ENCODE results near the gene TBCCD1.
"Not testable (repeated sequence)": the region's sequence is repeated elsewhere in the genome, so short reads cannot be mapped to it uniquely, and the experiment has no call there.

TBCCD1 gene

GRCh38 chr3:186544281-186544680 lies 22.9 kb downstream of the TBCCD1 start, which contains the start of gene CRYGS:
Gene CRYGS (minus strand): TSS chr3:186544380. CDS start chr3:186544326, 54 bp downstream.
- no peak for DNase-seq

DNA sequence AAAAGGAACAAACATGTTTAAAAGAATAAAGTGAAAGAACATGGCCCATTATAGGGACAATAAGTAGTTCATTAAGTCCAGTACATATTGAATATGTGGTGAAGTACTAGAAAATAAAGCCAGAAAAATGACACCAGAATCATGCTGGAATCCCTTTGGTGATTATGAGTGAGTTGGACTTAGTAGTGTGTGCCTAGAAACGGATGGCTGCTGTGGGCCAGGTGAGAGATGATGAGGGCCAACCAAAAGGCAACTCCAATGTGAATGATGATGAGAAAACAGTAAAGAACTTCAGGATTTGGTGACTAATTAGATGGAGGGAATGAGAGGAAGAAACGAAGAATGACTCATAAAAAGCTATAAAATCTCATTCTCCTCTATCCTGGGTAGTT lies 26.3 kb downstream of the TBCCD1 start:
- DNase-seq = no peak

- DNase-seq = peak; percentile 57
Measured at GRCh38 chr3:186540221-186540834, 26.8 kb downstream of the TBCCD1 start.

GRCh38 chr3:186538779-186539178 lies 28.4 kb downstream of the TBCCD1 start:
- no peak for DNase-seq

DNA sequence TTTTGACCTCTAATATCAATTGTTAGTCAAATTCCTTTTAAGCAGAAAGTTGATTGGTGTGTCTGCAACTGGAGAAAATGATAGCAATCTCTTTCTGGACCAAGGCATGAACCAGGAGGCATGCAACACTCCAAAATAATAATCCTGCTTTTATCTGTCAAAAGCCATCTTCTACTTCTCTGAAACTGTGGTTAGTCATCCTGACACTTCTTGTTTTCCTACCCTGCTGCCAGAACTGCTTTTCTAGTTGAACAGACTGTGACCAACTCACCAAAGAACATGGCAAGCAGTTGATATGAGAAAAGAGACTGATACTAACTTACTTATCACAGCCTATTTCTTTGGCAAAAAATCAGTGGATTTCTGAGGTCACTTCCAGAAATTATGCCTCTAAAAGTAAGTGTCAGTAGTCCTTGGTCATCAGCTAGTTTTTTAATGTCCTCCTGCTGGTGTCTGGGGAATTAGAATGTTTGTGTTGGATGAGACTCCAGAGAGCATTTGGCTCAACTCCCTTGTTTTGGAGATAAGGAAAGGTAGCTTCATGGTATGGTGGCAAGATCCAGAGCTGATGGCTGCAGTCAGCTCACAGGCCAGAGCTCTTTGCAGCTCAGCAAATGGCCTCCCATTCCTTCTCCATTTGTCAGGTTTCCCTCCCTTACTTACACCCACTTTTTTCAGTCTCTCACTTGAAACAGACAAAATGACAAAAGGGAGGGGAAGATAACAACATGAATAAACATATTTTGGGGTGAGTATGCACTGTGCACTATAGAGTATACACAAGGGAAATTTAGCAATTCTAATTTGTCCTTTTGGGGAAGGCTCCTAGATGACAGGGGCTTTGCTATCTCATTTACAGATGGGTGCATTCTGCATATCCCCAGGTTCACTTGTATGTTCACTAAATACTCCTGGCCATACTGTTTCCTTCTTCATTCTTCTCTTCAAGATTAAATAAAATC lies 30.0 kb downstream of the TBCCD1 start:
- DNase-seq = no peak

DNA sequence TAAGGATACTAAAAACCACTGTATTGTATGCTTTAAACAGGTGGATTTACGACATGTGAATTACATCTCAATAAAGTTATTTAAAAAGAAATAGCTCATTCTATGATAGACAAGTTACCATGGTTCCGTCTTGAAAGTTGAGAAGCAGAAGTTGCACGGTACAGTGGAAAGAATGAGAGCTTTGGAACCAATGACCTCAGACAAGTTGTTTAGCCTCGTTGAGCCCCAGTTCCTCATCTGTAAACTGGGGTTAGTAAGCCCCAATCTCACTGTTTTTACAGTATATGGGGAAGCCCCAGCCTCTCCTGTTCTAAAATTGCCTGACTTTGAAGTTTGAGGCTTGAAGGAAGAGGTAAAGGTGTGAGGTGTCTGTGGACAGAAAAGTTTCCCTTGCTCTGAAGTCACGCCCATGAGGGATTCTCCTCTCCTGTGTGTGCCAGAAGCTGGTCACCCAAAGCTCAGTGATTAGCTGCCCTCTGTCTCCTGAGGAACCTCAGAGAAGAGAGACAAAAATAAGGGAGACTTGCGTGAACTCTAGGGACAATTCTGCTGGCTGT lies 32.9 kb downstream of the TBCCD1 start:
- DNase-seq = no peak

DNA sequence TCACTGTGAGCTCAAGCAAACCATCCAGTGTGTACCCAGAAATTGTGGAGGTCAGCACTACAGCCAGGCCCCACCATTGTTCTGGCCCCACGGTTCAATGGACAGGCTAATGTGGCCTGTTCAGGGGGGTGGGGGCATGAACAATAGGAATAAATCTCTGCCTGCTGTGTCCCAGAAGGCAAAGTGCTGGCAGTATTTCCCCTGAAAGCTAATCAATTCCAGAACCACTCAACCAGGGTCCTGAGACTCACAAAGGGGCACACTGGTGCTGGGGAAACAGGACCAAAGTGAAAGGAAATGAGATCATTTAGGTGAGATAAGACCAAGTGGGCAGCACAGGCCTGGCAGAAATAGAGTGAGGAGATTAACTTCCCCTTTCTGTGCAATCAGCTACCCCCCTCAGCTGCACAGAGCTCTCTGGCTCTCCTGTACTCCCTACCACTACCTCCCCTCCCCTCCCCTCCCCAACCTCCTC lies 34.5 kb downstream of the TBCCD1 start:
- no peak for DNase-seq

- DNase-seq = not testable (repeated sequence)
Measured at GRCh38 chr3:186531694-186532093, 35.4 kb downstream of the TBCCD1 start.

- DNase-seq = no peak
Measured at GRCh38 chr3:186530415-186530814, 36.7 kb downstream of the TBCCD1 start.

DNA sequence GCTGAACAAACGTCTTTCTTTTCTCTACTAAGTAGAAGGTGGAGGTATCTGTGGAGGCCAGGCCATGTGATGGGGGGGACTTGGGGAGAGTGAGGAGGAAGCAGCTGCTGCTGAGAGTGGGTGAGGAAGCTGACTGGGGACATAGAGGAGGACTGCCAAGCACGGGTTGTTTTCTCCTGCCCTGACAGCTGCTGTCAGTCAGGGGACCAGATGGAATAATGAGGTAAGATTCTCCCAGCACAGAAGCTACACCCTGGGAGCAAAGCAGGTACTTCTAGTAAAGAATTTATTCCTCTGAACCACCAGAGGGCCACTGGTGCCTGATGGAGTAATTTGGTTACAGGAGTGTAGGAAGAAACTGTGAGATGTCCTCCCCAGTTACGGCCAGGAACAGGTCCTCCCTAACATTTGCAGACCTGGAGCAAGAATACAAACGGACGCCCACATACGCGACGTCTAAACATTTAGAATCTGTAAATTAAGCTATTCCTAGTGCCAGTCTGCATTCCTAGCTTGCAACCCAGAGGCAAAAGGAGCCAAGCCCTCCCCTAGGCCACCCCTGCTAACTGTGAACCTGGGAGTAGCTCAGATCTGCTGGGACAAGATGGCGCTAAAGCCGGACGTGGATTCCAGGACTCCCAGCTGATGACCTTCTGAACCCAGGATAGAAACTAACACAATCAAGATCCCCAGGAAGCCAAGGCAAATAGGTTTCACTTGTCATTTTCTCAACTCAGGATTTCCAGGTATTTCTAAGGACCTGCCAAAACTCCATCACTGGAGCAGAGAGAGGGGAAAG lies 37.7 kb downstream of the TBCCD1 start:
- no peak for DNase-seq

GRCh38 chr3:186526256-186526606 lies 40.9 kb downstream of the TBCCD1 start:
- no peak for DNase-seq

- DNase-seq = no peak
Measured at GRCh38 chr3:186525369-186526255, 41.5 kb downstream of the TBCCD1 start.

DNA sequence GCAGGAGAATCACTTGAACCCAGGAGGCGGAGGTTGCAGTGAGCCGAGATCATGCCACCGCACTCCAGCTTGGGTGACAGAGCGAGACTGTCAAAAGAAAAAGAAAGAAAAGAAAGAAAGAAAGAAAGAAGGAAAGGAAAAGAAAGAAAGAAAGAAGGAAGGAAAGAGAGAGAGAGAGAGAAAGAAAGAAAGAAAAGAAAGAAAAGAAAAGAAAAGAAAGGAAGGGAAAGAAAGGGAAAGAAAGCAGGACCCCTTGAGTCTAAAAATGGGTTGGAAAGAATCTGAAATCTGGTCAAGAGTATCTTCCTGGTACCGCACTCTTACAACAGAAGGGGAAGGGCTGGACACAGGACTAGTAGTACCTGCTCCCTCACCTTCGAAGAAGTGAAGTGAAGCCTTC lies 42.5 kb downstream of the TBCCD1 start:
- no peak for DNase-seq

- DNase-seq = no peak
Measured at GRCh38 chr3:186523434-186523833, 43.7 kb downstream of the TBCCD1 start.

GRCh38 chr3:186523022-186523421 lies 44.1 kb downstream of the TBCCD1 start:
- DNase-seq = no peak

DNA sequence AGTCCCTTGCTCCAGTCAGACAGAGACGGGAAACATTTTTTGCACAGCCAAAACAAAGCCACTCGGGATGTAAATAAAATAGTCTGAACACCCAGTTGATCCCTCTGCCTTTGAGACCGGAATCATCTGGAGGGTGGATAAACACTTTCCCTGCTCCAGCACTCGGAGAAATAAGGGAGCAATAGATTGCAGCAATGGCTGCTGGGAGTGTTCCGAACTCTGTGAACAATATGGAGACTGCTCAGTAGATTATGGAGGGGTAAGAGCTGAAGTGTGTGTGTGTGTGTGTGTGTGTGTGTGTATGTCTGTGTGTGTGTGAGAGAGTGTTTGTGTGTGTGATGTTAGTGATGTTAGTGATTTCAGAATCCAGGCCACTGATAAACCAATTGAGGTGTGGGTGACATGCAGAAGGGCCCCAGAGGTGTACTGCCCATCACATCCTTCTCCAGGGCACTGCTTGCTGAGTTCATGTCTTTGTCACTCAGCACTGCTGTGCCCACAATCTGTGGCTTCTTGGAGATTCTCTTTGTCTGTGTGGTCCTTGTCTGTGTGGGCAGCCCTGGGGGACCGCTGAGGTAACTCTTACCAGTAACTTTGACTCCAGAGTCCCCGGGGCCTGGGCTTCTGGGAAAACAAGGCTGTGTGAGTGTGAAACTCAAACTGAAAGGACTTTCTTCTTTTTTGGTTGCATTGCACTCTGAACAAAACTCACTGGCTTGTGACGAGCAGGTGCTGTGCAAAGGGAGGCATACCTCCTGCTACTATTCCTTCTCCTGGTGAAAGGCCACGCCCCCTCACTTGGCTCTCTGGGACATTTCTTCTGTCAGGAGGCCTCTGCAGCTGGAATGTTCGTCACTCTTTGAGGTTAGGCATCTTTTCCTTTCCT lies 45.9 kb downstream of the TBCCD1 start:
- DNase-seq = no peak

- no peak for DNase-seq
Measured at GRCh38 chr3:186520431-186520830, 46.7 kb downstream of the TBCCD1 start.

GRCh38 chr3:186519021-186519658 lies 48.0 kb downstream of the TBCCD1 start:
- DNase-seq = no peak

DNA sequence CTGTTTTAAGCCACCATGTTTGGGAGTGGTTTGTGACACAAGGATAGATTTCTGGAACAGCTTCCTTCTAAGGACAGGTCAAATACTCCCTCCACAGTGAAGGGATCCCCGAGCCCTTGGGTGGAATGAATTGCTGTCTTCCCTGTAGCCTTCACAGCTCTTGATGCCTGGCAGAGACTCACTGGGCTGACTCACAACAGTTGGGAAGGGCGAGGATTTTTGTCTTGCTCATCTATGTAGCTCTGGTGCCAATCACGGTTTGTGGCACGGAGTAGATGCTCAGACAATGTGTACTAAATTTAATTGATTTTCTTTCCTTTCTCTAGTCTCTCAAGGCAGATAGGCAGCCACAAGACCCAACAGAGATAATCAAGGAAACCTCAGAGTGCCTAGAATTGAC lies 49.9 kb downstream of the TBCCD1 start:
- DNase-seq = no peak

GRCh38 chr3:186516646-186517045 lies 50.5 kb downstream of the TBCCD1 start:
- DNase-seq = no peak
